CMK (cell line): Measurements from ENCODE around the gene IGSF21.
"Not testable (repeated sequence)": the region's sequence is repeated elsewhere in the genome, so short reads cannot be mapped to it uniquely, and the experiment has no call there.

Experiments used
- DNase-seq: peaks from one replicate; pipeline ENCODE4 v3.0.0-alpha.2; 2010; ENCODE audit warnings: low read depth

IGSF21 gene

GRCh38 chr1:18360251-18360650 is 252.7 kb downstream of the IGSF21 start:
- no peak for DNase-seq

GRCh38 chr1:18362150-18362549 is 254.6 kb downstream of the IGSF21 start:
- DNase-seq, result no peak

- DNase-seq, result no peak
Measured at GRCh38 chr1:18363436-18363835, 255.8 kb downstream of the IGSF21 start.

GRCh38 chr1:18365099-18365705 is 257.6 kb downstream of the IGSF21 start:
- DNase-seq, result no peak

GRCh38 chr1:18372505-18372904 is 264.9 kb downstream of the IGSF21 start:
- not testable (repeated sequence) for DNase-seq

GRCh38 chr1:18373151-18373550 is 265.6 kb downstream of the IGSF21 start:
- no peak for DNase-seq

GRCh38 chr1:18373882-18374493 is 266.4 kb downstream of the IGSF21 start:
- no peak for DNase-seq

GRCh38 chr1:18376661-18377060 is 269.1 kb downstream of the IGSF21 start:
- no peak for DNase-seq

- DNase-seq, result no peak
Measured at GRCh38 chr1:18380288-18380687, 272.7 kb downstream of the IGSF21 start.

- no peak for DNase-seq
Measured at GRCh38 chr1:18384059-18384458, 276.5 kb downstream of the IGSF21 start.

GRCh38 chr1:18384471-18384870 is 276.9 kb downstream of the IGSF21 start:
- DNase-seq, result no peak

- no peak for DNase-seq
Measured at GRCh38 chr1:18385239-18385790, 277.7 kb downstream of the IGSF21 start.

- no peak for DNase-seq
Measured at GRCh38 chr1:18386591-18386990, 279.0 kb downstream of the IGSF21 start.

- DNase-seq, result no peak
Measured at GRCh38 chr1:18387307-18387706, 279.7 kb downstream of the IGSF21 start.

- no peak for DNase-seq
Measured at GRCh38 chr1:18390953-18391352, 283.4 kb downstream of the IGSF21 start.

- no peak for DNase-seq
Measured at GRCh38 chr1:18394563-18395156, 287.1 kb downstream of the IGSF21 start.

GRCh38 chr1:18396247-18396980 is 288.8 kb downstream of the IGSF21 start:
- DNase-seq, result no peak

GRCh38 chr1:18397641-18398040 is 290.0 kb downstream of the IGSF21 start:
- no peak for DNase-seq

GRCh38 chr1:18398791-18399530 is 291.4 kb downstream of the IGSF21 start:
- no peak for DNase-seq

- no peak for DNase-seq
Measured at GRCh38 chr1:18400347-18401102, 292.9 kb downstream of the IGSF21 start.

GRCh38 chr1:18401921-18402320 is 294.3 kb downstream of the IGSF21 start:
- DNase-seq, result no peak
